MM.1S (cell line): ENCODE data around the gene SRRM3.

ENCODE experiments used
- DNase-seq: peaks from one replicate; pipeline ENCODE4 v3.0.0-alpha.2; 2015
- H2AFZ ChIP-seq: fragments of 300-600 bp; sonication (generic); 2 replicates; pipeline ENCODE4 v1.6.0; 2016; ENCODE audit warnings: antibody characterized with exemption, low read length
- H3F3A ChIP-seq: fragments of 300-600 bp; sonication (generic); 2 replicates; pipeline ENCODE4 v1.6.1; 2016; ENCODE audit warnings: mild to moderate bottlenecking, antibody characterized with exemption, low read length, moderate library complexity, mixed read lengths; ENCODE audit not compliant: insufficient read depth
- H3K27ac ChIP-seq: fragments of 300-600 bp; sonication (generic); 2 replicates; pipeline ENCODE4 v1.5.1; 2016; ENCODE audit warnings: mild to moderate bottlenecking, low read length
- H3K27me3 ChIP-seq: fragments of 300-600 bp; sonication (generic); replicated peaks from 2 replicates; pipeline ENCODE4 v1.6.0; 2016; ENCODE audit warnings: low read length; ENCODE audit not compliant: insufficient read depth
- H3K36me3 ChIP-seq: fragments of 300-600 bp; sonication (generic); replicated peaks from 2 replicates; pipeline ENCODE4 v1.6.1; 2016; ENCODE audit warnings: mild to moderate bottlenecking, low read length, mixed read lengths; ENCODE audit not compliant: insufficient read depth
- H3K4me1 ChIP-seq: fragments of 300-600 bp; sonication (generic); 2 replicates; pipeline ENCODE4 v1.6.1; 2016; ENCODE audit warnings: low read length, mixed read lengths
- H3K4me2 ChIP-seq: fragments of 300-600 bp; sonication (generic); 2 replicates; pipeline ENCODE4 v1.6.0; 2016; ENCODE audit warnings: low read depth, low read length
- H3K4me3 ChIP-seq: fragments of 300-600 bp; sonication (generic); 2 replicates; pipeline ENCODE4 v1.5.1; 2016; ENCODE audit warnings: low read length, mixed read lengths
- H3K79me2 ChIP-seq: fragments of 300-600 bp; sonication (generic); 2 replicates; pipeline ENCODE4 v1.6.1; 2016; ENCODE audit warnings: mixed run types, low read length, mixed read lengths
- H3K9ac ChIP-seq: fragments of 300-600 bp; sonication (generic); 2 replicates; pipeline ENCODE4 v1.6.1; 2016; ENCODE audit warnings: low read length, mixed read lengths
- H3K9me2 ChIP-seq: fragments of 300-600 bp; sonication (generic); replicated peaks from 2 replicates; pipeline ENCODE4 v1.6.1; 2016; ENCODE audit warnings: mild to moderate bottlenecking, low read length, mixed read lengths; ENCODE audit not compliant: insufficient read depth
- H3K9me3 ChIP-seq: fragments of 300-600 bp; sonication (generic); replicated peaks from 2 replicates; pipeline ENCODE4 v1.6.1; 2016; ENCODE audit warnings: mild to moderate bottlenecking, low read length, mixed read lengths; ENCODE audit not compliant: insufficient read depth
- H4K20me1 ChIP-seq: fragments of 300-600 bp; sonication (generic); 2 replicates; pipeline ENCODE4 v1.6.1; 2016; ENCODE audit warnings: mild to moderate bottlenecking, low read length, moderate library complexity, mixed read lengths; ENCODE audit not compliant: insufficient read depth
- EZH2 ChIP-seq: fragments of 300-600 bp; sonication (generic); optimal IDR thresholded peaks from 2 replicates; pipeline ENCODE3; 2017; ENCODE audit warnings: low read depth, mild to moderate bottlenecking, antibody characterized with exemption, low read length, mixed read lengths
- EZH2phosphoT487 ChIP-seq: fragments of 300-600 bp; sonication (generic); IDR thresholded peaks from 2 replicates; pipeline ENCODE4 v1.6.1; 2018; ENCODE audit warnings: antibody characterized with exemption, low read length
- TF ChIP-seq, protein P1 (sequence below): fragments of 300-600 bp; sonication (generic); IDR thresholded peaks from 2 replicates; pipeline ENCODE4 v1.5.1; 2016; ENCODE audit warnings: antibody characterized with exemption, low read length, mixed read lengths

SRRM3 gene

GRCh38 chr7:76185187-76185896 is 16.4 kb upstream of the SRRM3 start:
- no peak overlapping the region for H2AFZ ChIP-seq
- H3K4me1 ChIP-seq, result no peaks in the 10 kb centered on the region
- no peak overlapping the region for H3K9ac ChIP-seq
- no peaks in the 10 kb centered on the region for H4K20me1 ChIP-seq
- no peaks in the 10 kb centered on the region for H3K36me3 ChIP-seq
- H3K9me3 ChIP-seq, result no peaks in the 10 kb centered on the region
- no peaks in the 10 kb centered on the region for H3F3A ChIP-seq
- H3K4me3 ChIP-seq, result no peak overlapping the region
- H3K27ac ChIP-seq, result no peak overlapping the region
- H3K9me2 ChIP-seq, result no peaks in the 10 kb centered on the region
- peaks cover 11% of the 10 kb centered on the region; the same call in 1 of the 2 replicates for H3K27me3 ChIP-seq
- no peaks in the 10 kb centered on the region for H3K79me2 ChIP-seq
- no peak overlapping the region for H3K4me2 ChIP-seq
- DNase-seq, result no peak
- no peak for TF ChIP-seq EZH2phosphoT487
- TF ChIP-seq EZH2, result no peak
- TF ChIP-seq, protein P1, sequence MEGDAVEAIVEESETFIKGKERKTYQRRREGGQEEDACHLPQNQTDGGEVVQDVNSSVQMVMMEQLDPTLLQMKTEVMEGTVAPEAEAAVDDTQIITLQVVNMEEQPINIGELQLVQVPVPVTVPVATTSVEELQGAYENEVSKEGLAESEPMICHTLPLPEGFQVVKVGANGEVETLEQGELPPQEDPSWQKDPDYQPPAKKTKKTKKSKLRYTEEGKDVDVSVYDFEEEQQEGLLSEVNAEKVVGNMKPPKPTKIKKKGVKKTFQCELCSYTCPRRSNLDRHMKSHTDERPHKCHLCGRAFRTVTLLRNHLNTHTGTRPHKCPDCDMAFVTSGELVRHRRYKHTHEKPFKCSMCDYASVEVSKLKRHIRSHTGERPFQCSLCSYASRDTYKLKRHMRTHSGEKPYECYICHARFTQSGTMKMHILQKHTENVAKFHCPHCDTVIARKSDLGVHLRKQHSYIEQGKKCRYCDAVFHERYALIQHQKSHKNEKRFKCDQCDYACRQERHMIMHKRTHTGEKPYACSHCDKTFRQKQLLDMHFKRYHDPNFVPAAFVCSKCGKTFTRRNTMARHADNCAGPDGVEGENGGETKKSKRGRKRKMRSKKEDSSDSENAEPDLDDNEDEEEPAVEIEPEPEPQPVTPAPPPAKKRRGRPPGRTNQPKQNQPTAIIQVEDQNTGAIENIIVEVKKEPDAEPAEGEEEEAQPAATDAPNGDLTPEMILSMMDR, result no peak

- Histone ChIP-seq H3K4me1 (no peaks in the 10 kb centered on the region), H3K27ac (no peak overlapping the region), H3K27me3 (peaks cover 11% of the 10 kb centered on the region; the same call in 1 of the 2 replicates), H3K4me2 (no peak overlapping the region), H3K79me2 (no peaks in the 10 kb centered on the region), H3K9me2 (no peaks in the 10 kb centered on the region), H4K20me1 (no peaks in the 10 kb centered on the region), H3K9ac (no peak overlapping the region), H3K4me3 (no peak overlapping the region), H2AFZ (no peak overlapping the region), H3F3A (no peaks in the 10 kb centered on the region), H3K36me3 (no peaks in the 10 kb centered on the region), H3K9me3 (no peaks in the 10 kb centered on the region)
- TF ChIP-seq EZH2phosphoT487 (no peak), EZH2 (no peak)
- TF ChIP-seq, protein P1, result no peak
- no peak for DNase-seq
Measured at GRCh38 chr7:76187272-76187671, 14.4 kb upstream of the SRRM3 start.

DNA sequence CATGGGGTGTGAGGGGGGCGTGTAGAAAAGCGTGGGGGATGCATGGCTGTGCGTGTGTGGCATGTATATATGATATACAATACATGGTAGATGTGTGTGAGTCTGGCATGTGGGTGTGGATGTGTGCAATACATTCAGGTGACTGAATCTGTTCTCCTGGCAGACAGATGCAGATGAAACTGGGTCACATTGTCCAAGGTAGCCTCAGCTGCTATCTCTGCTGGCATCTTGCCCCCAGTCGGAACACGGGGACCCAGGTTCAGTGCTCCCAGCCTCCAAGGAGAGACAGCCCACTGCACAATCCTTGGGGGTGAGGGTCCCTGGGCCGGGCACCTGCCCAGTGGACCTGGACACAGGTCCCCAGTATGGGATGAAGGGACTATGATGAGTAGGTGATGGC is 12.4 kb upstream of the SRRM3 start:
- Histone ChIP-seq H3K27me3 (peaks cover 5% of the 10 kb centered on the region; the same call in 1 of the 2 replicates), H3K4me2 (no peak overlapping the region), H3K79me2 (no peaks in the 10 kb centered on the region), H2AFZ (no peak overlapping the region), H3K9ac (no peak overlapping the region), H3K9me2 (no peaks in the 10 kb centered on the region), H3F3A (no peaks in the 10 kb centered on the region), H4K20me1 (no peaks in the 10 kb centered on the region), H3K4me1 (no peaks in the 10 kb centered on the region), H3K27ac (no peak overlapping the region), H3K4me3 (no peak overlapping the region), H3K36me3 (no peaks in the 10 kb centered on the region), H3K9me3 (no peaks in the 10 kb centered on the region)
- TF ChIP-seq, protein P1, result no peak
- TF ChIP-seq EZH2phosphoT487 (no peak), EZH2 (no peak)
- no peak for DNase-seq
